GM12873 (cell line): Measurements from ENCODE around the gene MGAT5.

Experiments used
- TF ChIP-seq, protein P1 (sequence below): IDR thresholded peaks from 2 replicates; pipeline ENCODE4 v1.5.1; 2012; ENCODE audit warnings: low read depth, mild to moderate bottlenecking, moderate library complexity, low read length, control low read depth; ENCODE audit not compliant: insufficient read depth; ENCODE audit errors: missing control alignments

Gene MGAT5

DNA sequence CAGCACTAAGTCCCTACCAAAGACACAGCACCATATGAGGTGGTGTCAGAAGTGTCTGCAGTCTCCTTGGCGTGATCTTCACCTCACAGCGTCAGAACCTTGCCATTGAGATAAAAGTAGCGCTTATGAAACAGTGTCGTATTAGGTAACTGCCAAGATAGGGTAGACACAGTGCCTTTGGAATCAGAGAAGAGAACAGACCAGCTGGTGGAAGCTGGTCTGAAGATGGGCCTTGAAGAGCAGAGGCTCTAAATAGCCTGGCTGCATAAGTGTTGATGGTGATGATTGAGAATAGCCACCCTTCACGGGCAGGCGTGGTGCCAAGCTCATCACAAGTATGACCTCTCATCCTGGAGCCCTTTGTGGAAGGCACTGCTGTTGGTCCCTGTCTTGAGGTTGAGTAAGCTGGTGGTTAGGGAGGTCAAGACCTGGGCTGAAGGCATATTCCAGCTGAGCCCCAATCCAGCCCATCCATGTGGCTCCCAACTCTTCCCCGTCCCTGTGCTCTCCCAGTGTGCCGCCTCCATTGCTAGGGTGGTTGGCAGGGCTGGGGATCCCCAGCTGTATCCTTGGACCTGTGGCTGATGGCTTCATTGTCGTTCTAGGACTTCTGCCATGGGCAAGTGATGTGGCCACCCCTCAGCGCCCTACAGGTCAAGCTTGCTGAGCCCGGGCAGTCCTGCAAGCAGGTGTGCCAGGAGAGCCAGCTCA lies 187.4 kb downstream of the MGAT5 start:
- TF ChIP-seq, protein P1, sequence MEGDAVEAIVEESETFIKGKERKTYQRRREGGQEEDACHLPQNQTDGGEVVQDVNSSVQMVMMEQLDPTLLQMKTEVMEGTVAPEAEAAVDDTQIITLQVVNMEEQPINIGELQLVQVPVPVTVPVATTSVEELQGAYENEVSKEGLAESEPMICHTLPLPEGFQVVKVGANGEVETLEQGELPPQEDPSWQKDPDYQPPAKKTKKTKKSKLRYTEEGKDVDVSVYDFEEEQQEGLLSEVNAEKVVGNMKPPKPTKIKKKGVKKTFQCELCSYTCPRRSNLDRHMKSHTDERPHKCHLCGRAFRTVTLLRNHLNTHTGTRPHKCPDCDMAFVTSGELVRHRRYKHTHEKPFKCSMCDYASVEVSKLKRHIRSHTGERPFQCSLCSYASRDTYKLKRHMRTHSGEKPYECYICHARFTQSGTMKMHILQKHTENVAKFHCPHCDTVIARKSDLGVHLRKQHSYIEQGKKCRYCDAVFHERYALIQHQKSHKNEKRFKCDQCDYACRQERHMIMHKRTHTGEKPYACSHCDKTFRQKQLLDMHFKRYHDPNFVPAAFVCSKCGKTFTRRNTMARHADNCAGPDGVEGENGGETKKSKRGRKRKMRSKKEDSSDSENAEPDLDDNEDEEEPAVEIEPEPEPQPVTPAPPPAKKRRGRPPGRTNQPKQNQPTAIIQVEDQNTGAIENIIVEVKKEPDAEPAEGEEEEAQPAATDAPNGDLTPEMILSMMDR, result no peak

DNA sequence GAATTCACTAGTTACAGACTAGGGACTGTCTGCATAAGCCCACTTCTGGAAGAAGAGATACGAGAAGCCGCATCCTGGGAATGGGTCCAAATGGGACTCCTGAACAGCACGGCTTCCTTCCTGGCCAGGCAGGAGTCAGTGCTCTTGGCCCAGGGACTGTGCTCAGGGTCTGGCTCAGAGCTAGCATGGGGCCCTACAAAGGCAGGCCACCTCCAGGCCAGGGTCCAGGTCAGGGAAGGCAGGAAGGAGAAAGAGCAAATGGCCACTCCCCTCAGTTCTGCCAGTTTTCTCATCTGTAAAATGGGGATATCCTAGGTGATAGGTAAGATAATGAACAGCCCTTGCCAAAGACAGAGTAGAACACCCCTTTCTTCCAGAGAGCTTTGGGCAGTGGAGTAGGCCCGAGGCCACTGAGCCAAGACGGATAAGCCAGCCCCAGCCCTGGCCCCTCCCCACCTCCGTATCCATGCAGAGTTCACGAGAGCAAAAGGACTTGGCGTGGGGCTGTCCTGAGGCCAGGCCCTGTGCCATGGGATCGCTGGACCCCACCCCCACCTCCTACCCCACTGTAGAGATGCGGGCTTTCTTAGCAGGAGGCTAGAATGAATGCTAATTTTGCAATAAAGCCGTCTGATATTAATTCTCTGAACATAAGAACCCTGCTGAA lies 190.1 kb downstream of the MGAT5 start:
- TF ChIP-seq, protein P1, result no peak

DNA sequence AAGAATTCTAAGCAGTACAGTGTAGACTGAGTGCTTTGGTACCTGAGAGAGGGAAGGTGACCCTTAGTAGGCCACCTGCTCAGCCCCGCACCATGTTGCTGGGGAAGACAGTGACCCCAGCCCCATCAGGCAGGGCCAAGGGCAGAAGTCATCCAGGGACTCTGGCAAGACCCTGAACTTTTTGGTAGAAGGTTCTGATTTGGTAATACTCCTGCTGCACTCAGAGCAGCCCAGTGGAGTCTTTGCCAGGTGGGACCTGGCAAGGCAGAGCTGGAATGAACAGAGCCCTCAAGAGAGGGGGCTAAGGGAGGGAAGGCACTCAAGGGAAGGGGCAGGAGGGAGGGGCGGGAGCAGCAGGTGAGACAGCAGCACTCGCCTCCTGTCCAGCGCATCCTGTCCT lies 191.2 kb downstream of the MGAT5 start:
- TF ChIP-seq, protein P1, result no peak

DNA sequence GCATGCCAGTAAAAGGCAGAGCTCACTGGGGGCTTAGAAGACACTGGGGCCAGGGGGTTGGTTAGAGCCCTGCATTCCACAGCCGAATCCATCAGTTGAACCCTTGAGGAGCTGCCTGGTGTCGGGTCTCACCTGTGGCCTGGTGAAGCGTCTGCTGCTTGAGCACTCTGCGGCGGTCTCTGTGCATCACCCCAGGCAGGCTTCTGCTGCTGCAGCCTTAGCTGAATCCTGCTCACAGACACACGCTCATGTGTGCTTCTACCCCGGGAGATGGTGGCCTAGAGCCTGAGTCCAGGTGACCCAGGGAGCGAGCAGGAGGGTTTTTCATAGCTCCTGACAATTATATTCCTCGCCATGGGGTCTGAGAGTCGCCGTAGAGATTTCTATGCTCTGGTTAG lies 192.1 kb downstream of the MGAT5 start:
- TF ChIP-seq, protein P1, result no peak

DNA sequence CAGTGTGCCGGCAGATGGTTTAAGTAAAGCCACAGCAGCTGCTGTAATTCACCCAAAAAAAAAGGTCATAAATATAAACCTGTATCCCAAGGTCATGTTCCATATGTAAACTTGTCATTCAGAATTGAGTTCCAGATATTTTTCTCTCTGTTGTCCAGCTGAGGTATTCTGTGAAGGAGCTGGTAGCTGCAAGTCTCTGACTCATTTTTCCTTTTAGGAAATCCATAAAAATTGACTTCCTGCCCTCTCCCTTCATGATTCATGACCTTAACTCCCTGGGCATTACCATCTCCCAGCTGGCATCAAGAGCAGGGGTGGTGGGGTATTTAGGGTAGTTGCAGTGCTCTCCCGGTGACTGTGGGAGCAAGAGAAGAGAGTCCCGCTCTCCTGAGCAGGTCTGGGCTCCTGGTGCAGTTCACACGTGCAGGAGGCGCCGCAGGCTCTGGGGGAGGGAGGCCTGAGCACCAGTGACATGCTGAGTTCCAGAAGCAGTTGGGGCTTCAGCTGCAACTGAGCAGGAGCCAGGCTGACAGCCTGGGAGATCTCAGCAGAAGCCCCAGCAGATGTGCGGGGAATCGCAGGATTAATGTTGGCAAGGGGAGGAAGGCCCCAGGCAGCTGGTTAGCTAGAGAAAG lies 192.6 kb downstream of the MGAT5 start:
- TF ChIP-seq, protein P1, result no peak

DNA sequence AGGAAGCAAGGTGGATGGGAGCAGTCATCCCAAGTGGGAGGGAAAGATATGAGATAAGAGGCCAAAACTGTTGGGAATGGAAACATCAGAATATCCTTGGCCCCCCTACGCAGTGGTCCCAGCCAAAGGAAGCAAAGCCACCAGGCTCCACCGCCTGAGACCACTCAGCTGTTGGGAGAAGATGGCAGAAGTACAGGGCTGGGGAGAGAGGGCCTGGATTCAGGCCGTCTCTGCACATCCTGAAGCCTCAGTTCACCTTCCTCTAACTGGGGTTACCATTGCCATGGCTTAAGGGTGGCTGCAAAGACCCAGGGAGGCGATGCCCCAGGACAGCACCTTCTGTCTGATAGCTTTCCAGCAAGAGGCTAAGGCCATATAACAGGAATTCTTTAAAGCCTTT lies 193.8 kb downstream of the MGAT5 start:
- TF ChIP-seq, protein P1, result no peak

DNA sequence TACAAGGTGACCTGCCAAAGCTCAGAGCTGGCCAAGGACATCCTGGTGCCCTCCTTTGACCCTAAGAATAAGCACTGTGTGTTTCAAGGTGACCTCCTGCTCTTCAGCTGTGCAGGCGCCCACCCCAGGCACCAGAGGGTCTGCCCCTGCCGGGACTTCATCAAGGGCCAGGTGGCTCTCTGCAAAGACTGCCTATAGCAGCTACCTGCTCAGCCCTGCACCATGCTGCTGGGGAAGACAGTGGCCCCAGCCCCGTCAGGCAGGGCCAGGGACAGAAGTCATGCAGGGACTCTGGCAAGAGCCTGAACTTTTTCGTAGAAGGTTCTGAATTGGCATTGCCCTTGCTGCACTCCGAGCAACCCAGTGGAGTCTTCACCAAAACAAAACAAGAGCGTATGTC lies 194.8 kb downstream of the MGAT5 start:
- TF ChIP-seq, protein P1, result no peak
